GM21360 (cell line): ENCODE data around the gene ADCY10.
"Not testable (repeated sequence)": the region's sequence is repeated elsewhere in the genome, so short reads cannot be mapped to it uniquely, and the experiment has no call there.

ENCODE experiments used
- ATAC-seq: cut with Tn5 transposase; IDR thresholded peaks from one replicate; pipeline ENCODE4 v1.9.1; 2021; ENCODE audit warnings: mild to moderate bottlenecking, moderate library complexity; ENCODE audit not compliant: unreplicated experiment

ADCY10 gene

DNA sequence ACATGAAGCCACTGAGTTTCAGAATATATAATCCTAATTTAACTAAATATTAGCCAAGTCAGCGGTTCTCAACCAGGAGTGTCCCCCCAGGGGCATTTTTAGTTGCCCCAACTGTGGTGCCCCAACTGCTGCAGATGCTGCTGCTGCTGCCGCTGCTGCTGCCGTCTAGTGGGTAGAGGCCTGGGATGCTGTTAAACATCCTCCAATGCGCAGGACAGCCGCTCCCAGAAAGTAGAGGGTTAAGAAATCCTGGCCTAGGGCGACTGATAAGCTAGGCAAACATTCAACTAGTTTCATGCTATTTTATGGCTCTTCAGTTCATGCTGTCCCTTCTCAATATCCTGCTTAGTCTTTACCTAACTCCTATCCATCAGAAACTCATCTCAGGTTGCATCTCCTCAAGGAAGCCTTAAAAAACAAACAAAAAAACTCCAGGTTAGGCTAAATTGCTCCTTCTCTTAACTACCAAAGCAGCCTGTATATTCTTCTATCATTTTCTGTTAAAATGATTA, 12.6 kb upstream of the ADCY10 start:
- ATAC-seq: no peak

DNA sequence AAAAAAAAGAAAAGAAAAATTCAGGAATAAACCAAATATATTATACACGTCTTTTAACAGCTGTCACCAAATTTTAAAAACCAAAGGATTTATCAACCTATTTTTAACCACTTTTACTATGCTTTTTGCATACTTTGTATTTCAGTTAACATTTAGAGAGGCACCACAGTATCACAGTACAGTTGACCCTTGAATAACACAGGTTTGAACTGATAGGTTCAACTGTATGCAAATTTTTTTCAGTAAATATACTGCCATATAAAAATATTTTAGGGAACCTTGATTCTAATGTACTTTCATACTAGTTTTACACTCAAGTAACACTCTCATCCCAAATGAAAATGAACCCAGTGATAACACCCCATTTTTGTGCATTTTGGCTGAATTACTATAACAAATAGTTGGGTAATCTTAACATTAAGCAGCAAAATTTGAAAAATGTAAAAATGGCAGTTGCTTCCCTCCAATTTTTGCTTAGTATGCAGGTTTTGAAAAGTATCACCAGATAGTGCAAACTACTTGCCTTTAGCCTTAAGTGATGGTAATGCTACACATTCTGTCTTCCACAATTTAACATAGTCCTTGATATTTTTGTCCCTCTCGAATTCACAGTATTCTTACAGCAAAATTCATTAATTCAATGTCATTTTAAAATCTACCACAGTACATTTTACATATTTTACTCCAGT, 10.8 kb upstream of the ADCY10 start:
- ATAC-seq: no peak

GRCh38 chr1:167924102-167924501, 10.2 kb upstream of the ADCY10 start:
- ATAC-seq: no peak

DNA sequence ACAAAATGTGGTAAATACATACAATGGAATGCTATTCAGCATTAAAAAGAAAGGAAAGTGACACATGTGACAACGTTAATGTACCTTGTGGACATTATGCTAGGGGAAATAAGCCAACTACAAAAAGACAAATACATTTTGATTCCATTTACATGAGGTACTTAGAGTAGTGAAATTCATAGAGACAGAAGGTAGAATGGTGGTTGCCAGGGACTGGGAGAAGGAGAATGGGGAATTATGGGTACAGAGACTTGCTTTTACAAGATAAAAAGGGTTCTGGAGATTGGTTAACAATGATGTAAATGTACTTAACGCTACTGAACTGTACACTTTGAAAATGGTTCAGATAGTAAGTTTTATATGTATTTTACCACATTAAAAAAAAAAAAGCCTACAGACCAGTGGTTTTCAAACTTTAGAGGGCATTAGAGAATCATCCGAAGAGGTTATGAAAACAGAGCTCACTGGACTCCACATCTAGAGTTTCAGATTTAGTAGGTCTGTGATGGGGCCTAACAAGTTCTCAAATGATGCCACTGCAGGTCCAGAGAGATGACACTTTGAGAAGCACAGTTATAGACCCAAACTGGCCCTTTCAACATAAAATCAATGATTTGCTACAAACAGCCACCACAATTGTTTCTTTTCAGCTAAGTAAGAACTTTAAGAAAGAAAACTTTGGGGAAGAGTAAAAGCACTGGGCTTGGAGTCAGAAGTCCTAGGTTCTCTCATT, 9.6 kb upstream of the ADCY10 start:
- ATAC-seq: no peak

DNA sequence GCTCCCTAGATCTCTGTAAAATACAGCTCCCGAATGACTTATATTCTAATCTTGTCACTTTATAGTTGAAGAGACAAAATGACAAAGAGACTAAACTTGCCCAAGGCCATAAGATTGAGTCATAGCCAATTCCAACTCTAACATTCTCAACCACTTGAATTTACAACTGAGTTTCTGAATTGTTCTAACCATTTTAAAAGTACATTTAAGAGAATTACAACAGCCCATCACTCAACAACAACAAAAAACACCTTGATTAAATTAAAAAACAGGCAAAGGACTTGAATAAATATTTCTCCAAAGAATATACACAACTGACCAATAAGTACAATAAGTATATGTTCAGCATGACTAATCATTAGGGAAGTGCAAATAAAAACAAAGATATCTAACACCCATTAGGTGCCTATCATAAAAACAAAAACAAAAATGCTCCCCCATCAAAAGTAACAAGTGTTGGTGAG, 8.7 kb upstream of the ADCY10 start:
- no peak for ATAC-seq

DNA sequence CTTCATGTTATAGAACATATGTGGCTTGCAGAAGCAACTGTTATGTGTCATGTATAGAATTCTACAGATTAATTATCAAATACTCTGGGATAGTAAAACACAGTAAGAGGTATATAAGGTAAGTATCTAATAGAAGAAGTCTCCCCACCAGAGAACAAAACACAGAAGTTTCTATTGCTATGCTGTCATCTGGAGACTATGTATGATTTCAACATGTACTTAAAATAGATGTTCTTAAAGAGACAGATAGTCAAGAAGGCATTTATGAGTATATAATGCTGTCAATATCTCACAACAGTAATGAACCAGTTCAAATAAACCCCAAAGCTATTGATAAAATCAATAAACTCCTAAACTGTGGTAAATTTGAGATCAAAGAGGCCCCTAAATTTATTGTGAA, 8.1 kb upstream of the ADCY10 start:
- no peak for ATAC-seq

DNA sequence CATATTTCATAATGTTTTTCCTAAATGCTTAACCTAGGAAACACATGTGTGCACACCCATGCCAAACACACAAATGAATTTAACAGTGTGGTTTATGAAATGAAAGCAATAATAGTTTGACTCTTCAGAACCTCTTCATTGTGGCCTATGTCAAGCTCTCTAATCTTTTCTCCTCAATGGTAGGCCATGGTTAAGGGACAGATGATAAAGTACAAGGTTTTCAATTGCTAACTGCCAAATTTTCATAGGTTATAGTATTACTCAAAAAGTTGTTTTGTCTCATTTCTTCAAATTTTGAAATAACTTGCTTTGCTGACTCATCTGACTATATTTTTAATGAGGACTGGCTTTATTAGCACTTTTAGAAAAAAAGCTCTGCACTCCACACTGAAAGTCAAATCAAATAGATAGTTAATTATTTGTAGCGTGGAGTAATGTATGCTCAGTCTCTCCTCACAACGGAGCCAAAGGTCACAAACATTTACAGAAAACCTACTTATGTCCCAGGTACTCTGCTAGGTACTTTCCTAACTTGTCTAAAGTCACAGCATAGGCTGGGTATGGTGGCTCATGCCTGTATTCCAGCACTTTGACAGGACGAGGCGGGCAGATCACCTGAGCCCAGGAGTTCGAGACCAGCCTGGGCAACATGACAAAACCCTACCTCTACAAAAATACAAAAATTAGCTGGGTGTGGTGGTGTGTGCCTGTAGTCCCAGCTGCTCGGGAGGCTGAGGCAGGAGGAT, 3.0 kb upstream of the ADCY10 start:
- no peak for ATAC-seq

- ATAC-seq: no peak
Measured at GRCh38 chr1:167915569-167915968, 1.6 kb upstream of the ADCY10 start.

- ATAC-seq: no peak
Measured at GRCh38 chr1:167912294-167912693, 1.6 kb downstream of the ADCY10 start.

GRCh38 chr1:167911413-167911812, 2.5 kb downstream of the ADCY10 start:
- ATAC-seq: no peak

DNA sequence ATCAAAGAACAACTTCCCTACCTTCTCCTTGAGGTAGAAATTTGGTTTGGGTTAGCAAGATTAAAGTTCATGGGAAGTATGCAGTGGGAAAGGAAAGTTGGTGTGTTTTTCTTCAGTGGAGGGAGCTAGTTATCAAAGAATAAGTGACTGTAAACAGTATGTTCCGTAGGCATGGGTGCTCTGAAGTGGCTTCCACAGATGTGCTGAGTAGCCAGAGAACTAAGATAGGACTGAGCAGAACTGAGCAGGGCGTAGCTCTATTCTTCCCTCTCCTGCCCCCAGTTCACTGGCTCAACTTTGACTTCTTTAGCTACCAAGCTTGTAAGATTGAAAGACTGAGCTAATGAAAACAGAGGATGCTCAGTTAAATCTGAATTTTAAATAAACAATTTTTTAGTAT, 3.4 kb downstream of the ADCY10 start:
- no peak for ATAC-seq

GRCh38 chr1:167909691-167910180, 4.2 kb downstream of the ADCY10 start:
- ATAC-seq: no peak

- no peak for ATAC-seq
Measured at GRCh38 chr1:167905671-167906070, 8.3 kb downstream of the ADCY10 start.

DNA sequence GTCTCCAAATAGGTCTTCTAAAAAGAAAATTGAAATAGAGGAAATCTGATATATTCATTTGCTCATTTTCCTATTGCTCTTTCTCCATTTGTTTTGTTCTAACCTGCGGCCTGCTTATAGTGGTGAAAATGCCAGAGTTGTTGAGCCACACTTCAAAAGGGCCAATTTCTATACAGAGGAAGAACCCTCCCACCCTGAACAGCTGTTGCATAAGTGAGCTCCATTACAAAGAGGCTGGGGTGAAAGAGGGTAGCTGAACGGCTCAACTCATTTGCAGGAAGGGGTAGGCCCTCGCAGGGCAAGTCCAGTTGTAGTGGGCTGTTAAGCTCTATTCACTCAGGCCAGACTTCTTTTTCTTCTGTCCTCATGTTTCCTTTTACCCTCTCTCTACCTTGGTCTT, 8.8 kb downstream of the ADCY10 start:
- no peak for ATAC-seq

DNA sequence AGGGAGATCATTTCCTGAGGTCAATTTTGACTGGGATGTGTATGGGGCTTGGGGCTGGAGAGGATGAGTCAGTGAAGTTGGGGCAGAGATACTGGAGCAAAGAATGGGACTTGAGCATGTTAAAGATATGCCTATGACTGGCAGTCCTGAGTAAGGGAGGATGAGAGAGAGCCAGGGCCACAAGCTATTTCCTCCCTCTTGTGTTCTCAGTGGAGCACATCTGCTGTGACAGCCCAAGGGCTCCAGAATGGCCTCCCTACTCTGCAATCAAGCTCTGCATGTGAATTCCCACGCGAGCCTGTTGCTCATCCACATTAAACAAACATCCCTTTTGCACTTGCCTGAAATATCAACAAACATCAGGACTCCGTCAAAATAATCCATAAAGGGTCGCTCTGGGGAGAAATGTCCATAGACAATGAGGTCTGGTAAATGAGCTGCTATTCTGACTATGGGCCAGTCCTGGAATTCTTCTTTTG, 9.2 kb downstream of the ADCY10 start:
- ATAC-seq: no peak

- ATAC-seq: no peak
Measured at GRCh38 chr1:167900907-167901306, 13.0 kb downstream of the ADCY10 start.

DNA sequence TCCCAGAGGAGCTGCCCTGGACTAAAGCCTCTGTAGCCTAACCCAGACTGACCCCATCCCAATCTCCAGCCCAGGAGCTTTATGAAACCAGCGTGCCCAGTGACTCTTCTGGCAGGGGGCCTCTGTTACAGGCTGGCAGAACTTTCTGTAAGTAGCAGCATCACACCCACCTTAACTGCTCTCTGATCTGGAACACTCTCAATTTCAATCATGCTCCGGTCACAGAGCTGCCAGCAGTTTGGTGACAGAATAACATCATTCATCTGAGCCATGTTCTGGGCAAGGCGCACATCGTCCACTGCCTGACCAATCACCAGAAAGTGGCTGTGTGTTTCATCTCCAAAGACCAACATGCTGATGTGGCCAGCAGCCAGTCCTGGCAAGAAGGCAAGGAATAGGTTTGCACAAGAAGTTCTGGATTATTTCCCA, 14.7 kb downstream of the ADCY10 start:
- ATAC-seq: peak; percentile 90

DNA sequence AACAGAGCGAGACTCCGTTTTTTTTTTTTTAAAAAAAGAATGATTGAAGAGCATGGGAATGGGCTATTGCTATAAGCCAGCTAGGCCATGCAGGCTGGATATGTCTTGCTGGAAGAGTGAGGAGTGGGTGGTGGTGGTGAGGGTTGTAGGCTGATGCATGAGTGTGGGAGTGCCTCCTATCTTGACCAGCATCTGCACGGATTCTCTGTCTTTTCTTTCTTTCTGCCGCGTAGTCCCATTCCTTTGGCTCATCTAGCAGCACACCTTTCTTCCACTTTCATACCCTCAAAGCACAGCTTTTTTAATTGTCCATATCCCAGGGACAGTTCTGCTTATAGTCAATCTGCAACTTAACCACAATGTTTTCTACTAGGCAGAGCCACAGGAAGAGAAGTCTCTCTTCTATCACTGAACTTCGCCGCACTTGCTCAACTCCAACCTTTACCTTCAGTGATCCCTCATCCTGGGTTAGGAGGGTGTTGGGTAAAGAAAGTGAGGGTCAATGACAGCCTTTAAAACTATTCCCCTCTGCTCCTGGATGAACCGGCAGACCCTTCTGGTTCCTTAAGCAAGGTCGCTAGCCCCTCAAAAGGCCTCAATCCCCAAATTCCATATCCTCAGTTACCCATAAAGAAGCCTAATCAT, 15.2 kb downstream of the ADCY10 start:
- ATAC-seq: no peak

GRCh38 chr1:167893798-167894197, 20.1 kb downstream of the ADCY10 start:
- ATAC-seq: no peak

DNA sequence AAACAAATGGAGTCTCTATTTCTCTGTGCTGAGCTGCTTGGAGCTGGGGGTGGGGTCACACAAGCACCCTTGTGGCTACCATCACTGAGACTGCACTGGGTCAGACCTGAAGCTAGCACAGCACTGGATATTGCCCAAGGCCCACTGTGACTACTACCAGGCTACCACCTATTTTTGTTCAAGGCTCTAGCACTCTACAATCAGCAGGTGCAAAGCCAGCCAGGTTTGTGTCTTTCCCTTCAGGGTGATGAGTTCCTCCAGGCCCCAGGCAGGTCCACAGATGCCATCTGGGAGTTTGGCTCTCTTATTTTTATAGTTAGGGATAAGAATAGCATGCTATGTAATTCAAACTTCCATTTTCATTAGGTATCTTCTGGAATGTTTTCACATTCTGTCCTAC, 23.5 kb downstream of the ADCY10 start:
- no peak for ATAC-seq

DNA sequence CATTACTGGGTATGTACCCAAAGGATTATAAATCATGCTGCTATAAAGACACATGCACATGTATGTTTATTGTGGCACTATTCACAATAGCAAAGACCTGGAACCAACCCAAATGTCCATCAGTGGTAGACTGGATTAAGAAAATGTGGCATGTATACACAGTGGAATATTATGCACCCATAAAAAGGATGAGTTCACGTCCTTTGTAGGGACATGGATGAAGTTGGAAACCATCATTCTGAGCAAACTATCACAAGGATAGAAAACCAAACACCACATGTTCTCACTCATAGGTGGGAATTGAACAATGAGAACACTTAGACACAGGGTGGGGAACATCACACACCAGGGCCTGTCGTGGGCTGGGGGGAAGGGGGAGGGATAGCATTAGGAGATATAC, 26.7 kb downstream of the ADCY10 start:
- not testable (repeated sequence) for ATAC-seq
